SU-DHL-6 (cell line): ENCODE measurements around the gene KRT5.

Experiments
- H2AFZ ChIP-seq: fragments of 200-600 bp; sonication (generic); 2 replicates; pipeline ENCODE4 v1.6.1; 2014; ENCODE audit warnings: low read depth, mild to moderate bottlenecking, moderate library complexity, mixed read lengths, antibody characterized with exemption, low read length; ENCODE audit not compliant: severe bottlenecking
- H3F3A ChIP-seq: fragments of 200-600 bp; shearing (Covaris generic); 2 replicates; pipeline ENCODE4 v1.6.0; 2016; ENCODE audit warnings: antibody characterized with exemption, mild to moderate bottlenecking; ENCODE audit not compliant: insufficient read depth
- H3K27ac ChIP-seq: fragments of 200-600 bp; sonication (generic); 2 replicates; pipeline ENCODE4 v1.5.1; 2016; ENCODE audit warnings: low read depth, mild to moderate bottlenecking, low read length, moderate library complexity, mixed read lengths
- H3K27me3 ChIP-seq: fragments of 200-600 bp; sonication (generic), shearing (Covaris generic); 2 replicates; pipeline ENCODE4 v1.6.0; 2014; ENCODE audit warnings: mild to moderate bottlenecking, low read length
- H3K36me3 ChIP-seq: fragments of 200-600 bp; sonication (generic); 2 replicates; pipeline ENCODE4 v1.6.1; 2014; ENCODE audit warnings: mild to moderate bottlenecking, low read length, mixed read lengths
- H3K4me2 ChIP-seq: fragments of 300-600, 200-600 bp; shearing (Covaris generic), sonication (generic); 2 replicates; pipeline ENCODE4 v1.6.0; 2014; ENCODE audit warnings: low read length, low read depth, mild to moderate bottlenecking; ENCODE audit not compliant: poor library complexity, severe bottlenecking
- H3K4me3 ChIP-seq: fragments of 200-600 bp; sonication (generic); 2 replicates; pipeline ENCODE4 v1.5.1; 2014; ENCODE audit warnings: antibody characterized with exemption, low read length, mild to moderate bottlenecking, mixed read lengths; ENCODE audit not compliant: insufficient read depth, poor library complexity, severe bottlenecking
- H3K79me2 ChIP-seq: fragments of 200-600 bp; sonication (generic); 2 replicates; pipeline ENCODE4 v1.6.1; 2014; ENCODE audit warnings: mild to moderate bottlenecking, low read length, moderate library complexity; ENCODE audit not compliant: insufficient read depth
- H3K9ac ChIP-seq: fragments of 200-600 bp; sonication (generic); 2 replicates; pipeline ENCODE4 v1.7.0; 2014; ENCODE audit warnings: mild to moderate bottlenecking, low read length
- H3K9me2 ChIP-seq: fragments of 200-600 bp; sonication (generic); replicated peaks from 2 replicates; pipeline ENCODE4 v1.6.1; 2014; ENCODE audit warnings: low read length; ENCODE audit not compliant: insufficient read depth
- H3K9me3 ChIP-seq: fragments of 200-600 bp; sonication (generic); 2 replicates; pipeline ENCODE4 v1.6.1; 2014; ENCODE audit warnings: low read length, mixed read lengths; ENCODE audit not compliant: insufficient read depth
- H4K20me1 ChIP-seq: fragments of 200-600 bp; sonication (generic); 2 replicates; pipeline ENCODE4 v1.6.1; 2014; ENCODE audit warnings: low read depth, mild to moderate bottlenecking, antibody characterized with exemption, low read length, moderate library complexity, mixed read lengths
- CTCF ChIP-seq: fragments of 200-600 bp; sonication (generic); IDR thresholded peaks from one replicate; pipeline ENCODE4 v1.5.1; 2017; ENCODE audit warnings: antibody characterized with exemption, mild to moderate bottlenecking, low read length, moderate library complexity; ENCODE audit not compliant: insufficient read depth, poor library complexity, severe bottlenecking
- EZH2phosphoT487 ChIP-seq: fragments of 200-600 bp; sonication (generic), shearing (Covaris generic); conservative IDR thresholded peaks from 2 replicates; pipeline ENCODE4 v1.6.1; 2018; ENCODE audit warnings: mild to moderate bottlenecking, antibody characterized with exemption, low read length, moderate library complexity, mixed read lengths

KRT5 gene

GRCh38 chr12:52517005-52517835, 3.0 kb downstream of the KRT5 start:
- Histone ChIP-seq H3K9me3 (no peaks in the 10 kb centered on the region), H3K27me3 (no peaks in the 10 kb centered on the region), H3K4me3 (no peak overlapping the region), H3K9ac (no peak overlapping the region), H3K36me3 (no peaks in the 10 kb centered on the region), H3K4me2 (no peak overlapping the region), H2AFZ (no peak overlapping the region), H3K27ac (no peak overlapping the region), H3K79me2 (no peaks in the 10 kb centered on the region), H3K9me2 (no peaks in the 10 kb centered on the region), H4K20me1 (no peaks in the 10 kb centered on the region; the same call in 1 of the 2 replicates), H3F3A (no peaks in the 10 kb centered on the region)
- TF ChIP-seq EZH2phosphoT487 (no peak), CTCF (no peak)

- 0 out of 2 replicates have a peak, but pooled peaks cover 4% of the 10 kb centered on the region for H3K27me3 ChIP-seq
- no peak overlapping the region for H3K4me2 ChIP-seq
- H3K9me3 ChIP-seq, result no peaks in the 10 kb centered on the region
- no peaks in the 10 kb centered on the region for H3K79me2 ChIP-seq
- no peak overlapping the region for H2AFZ ChIP-seq
- H3K27ac ChIP-seq, result no peak overlapping the region
- TF ChIP-seq EZH2phosphoT487 (no peak), CTCF (no peak)
- H3K9ac ChIP-seq, result no peak overlapping the region
- H3F3A ChIP-seq, result no peaks in the 10 kb centered on the region
- no peaks in the 10 kb centered on the region for H3K36me3 ChIP-seq
- H4K20me1 ChIP-seq, result no peaks in the 10 kb centered on the region; the same call in 1 of the 2 replicates
- no peak overlapping the region for H3K4me3 ChIP-seq
- H3K9me2 ChIP-seq, result no peaks in the 10 kb centered on the region
Observed at GRCh38 chr12:52515927-52516831, 4.0 kb downstream of the KRT5 start.

- no peaks in the 10 kb centered on the region; the same call in 1 of the 2 replicates for H4K20me1 ChIP-seq
- H3K4me2 ChIP-seq, result no peak overlapping the region
- 0 out of 2 replicates have a peak, but pooled peaks cover 4% of the 10 kb centered on the region for H3K27me3 ChIP-seq
- no peak overlapping the region for H2AFZ ChIP-seq
- peaks cover 4% of the 10 kb centered on the region; the same call in 1 of the 2 replicates for H3K9me3 ChIP-seq
- no peak overlapping the region for H3K4me3 ChIP-seq
- no peak for TF ChIP-seq CTCF
- TF ChIP-seq EZH2phosphoT487, result no peak
- no peaks in the 10 kb centered on the region for H3K9me2 ChIP-seq
- H3F3A ChIP-seq, result no peaks in the 10 kb centered on the region
- no peak overlapping the region for H3K27ac ChIP-seq
- H3K9ac ChIP-seq, result no peak overlapping the region
- no peaks in the 10 kb centered on the region for H3K79me2 ChIP-seq
- H3K36me3 ChIP-seq, result no peaks in the 10 kb centered on the region
Observed at GRCh38 chr12:52515319-52515646, 4.9 kb downstream of the KRT5 start.
